ENCODE results near the gene TNFRSF8.

DNA sequence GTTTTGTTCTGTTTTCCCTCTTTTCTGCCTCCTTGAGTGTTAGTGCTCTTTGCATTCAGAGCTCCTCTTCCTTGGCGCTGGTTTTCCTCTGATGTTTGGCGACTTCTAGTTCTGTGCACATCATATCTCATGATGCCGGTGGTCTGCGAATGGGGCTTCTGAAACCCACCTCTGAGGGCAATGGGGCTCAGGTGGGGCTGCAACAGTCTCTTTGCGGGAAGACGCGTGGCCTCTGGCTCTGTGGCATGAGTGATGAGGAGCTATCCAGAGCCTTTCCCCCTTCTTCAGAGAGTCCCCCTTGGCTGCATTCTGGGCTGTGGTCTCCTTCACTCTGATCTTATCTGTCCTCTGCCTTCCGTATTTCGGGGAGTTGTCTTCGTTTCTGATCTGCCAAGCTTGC lies 39.0 kb downstream of the TNFRSF8 start:
- TF ChIP-seq, protein P1, sequence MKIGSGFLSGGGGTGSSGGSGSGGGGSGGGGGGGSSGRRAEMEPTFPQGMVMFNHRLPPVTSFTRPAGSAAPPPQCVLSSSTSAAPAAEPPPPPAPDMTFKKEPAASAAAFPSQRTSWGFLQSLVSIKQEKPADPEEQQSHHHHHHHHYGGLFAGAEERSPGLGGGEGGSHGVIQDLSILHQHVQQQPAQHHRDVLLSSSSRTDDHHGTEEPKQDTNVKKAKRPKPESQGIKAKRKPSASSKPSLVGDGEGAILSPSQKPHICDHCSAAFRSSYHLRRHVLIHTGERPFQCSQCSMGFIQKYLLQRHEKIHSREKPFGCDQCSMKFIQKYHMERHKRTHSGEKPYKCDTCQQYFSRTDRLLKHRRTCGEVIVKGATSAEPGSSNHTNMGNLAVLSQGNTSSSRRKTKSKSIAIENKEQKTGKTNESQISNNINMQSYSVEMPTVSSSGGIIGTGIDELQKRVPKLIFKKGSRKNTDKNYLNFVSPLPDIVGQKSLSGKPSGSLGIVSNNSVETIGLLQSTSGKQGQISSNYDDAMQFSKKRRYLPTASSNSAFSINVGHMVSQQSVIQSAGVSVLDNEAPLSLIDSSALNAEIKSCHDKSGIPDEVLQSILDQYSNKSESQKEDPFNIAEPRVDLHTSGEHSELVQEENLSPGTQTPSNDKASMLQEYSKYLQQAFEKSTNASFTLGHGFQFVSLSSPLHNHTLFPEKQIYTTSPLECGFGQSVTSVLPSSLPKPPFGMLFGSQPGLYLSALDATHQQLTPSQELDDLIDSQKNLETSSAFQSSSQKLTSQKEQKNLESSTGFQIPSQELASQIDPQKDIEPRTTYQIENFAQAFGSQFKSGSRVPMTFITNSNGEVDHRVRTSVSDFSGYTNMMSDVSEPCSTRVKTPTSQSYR (CRISPR knock-in tag; IDR thresholded peaks at IDR 0.05): no peak
- TF ChIP-seq, protein P2, sequence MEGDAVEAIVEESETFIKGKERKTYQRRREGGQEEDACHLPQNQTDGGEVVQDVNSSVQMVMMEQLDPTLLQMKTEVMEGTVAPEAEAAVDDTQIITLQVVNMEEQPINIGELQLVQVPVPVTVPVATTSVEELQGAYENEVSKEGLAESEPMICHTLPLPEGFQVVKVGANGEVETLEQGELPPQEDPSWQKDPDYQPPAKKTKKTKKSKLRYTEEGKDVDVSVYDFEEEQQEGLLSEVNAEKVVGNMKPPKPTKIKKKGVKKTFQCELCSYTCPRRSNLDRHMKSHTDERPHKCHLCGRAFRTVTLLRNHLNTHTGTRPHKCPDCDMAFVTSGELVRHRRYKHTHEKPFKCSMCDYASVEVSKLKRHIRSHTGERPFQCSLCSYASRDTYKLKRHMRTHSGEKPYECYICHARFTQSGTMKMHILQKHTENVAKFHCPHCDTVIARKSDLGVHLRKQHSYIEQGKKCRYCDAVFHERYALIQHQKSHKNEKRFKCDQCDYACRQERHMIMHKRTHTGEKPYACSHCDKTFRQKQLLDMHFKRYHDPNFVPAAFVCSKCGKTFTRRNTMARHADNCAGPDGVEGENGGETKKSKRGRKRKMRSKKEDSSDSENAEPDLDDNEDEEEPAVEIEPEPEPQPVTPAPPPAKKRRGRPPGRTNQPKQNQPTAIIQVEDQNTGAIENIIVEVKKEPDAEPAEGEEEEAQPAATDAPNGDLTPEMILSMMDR (IDR thresholded peaks at IDR 0.05): no peak
- TF ChIP-seq E2F5 (CRISPR knock-in tag; IDR thresholded peaks at IDR 0.05) (no peak), TCF7 (CRISPR knock-in tag; IDR thresholded peaks at IDR 0.05; ENCODE audit: low read depth) (no peak), ATF3 (CRISPR knock-in tag; conservative IDR thresholded peaks at IDR 0.05) (no peak), NR1H2 (CRISPR knock-in tag; IDR thresholded peaks at IDR 0.05) (no peak), CREB1 (CRISPR knock-in tag; IDR thresholded peaks at IDR 0.05) (no peak), KAT7 (CRISPR knock-in tag; IDR thresholded peaks at IDR 0.05; ENCODE audit: borderline replicate concordance) (no peak), ATF1 (CRISPR knock-in tag; IDR thresholded peaks at IDR 0.05) (no peak), GABPB1 (CRISPR knock-in tag; IDR thresholded peaks at IDR 0.05) (no peak)
- TF ChIP-seq, protein P3, sequence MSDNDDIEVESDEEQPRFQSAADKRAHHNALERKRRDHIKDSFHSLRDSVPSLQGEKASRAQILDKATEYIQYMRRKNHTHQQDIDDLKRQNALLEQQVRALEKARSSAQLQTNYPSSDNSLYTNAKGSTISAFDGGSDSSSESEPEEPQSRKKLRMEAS (CRISPR knock-in tag; IDR thresholded peaks at IDR 0.05): no peak
- TF ChIP-seq, protein P4, sequence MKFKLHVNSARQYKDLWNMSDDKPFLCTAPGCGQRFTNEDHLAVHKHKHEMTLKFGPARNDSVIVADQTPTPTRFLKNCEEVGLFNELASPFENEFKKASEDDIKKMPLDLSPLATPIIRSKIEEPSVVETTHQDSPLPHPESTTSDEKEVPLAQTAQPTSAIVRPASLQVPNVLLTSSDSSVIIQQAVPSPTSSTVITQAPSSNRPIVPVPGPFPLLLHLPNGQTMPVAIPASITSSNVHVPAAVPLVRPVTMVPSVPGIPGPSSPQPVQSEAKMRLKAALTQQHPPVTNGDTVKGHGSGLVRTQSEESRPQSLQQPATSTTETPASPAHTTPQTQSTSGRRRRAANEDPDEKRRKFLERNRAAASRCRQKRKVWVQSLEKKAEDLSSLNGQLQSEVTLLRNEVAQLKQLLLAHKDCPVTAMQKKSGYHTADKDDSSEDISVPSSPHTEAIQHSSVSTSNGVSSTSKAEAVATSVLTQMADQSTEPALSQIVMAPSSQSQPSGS (CRISPR knock-in tag; IDR thresholded peaks at IDR 0.05; ENCODE audit: borderline replicate concordance, low read depth): no peak
- TF ChIP-seq, protein P5, sequence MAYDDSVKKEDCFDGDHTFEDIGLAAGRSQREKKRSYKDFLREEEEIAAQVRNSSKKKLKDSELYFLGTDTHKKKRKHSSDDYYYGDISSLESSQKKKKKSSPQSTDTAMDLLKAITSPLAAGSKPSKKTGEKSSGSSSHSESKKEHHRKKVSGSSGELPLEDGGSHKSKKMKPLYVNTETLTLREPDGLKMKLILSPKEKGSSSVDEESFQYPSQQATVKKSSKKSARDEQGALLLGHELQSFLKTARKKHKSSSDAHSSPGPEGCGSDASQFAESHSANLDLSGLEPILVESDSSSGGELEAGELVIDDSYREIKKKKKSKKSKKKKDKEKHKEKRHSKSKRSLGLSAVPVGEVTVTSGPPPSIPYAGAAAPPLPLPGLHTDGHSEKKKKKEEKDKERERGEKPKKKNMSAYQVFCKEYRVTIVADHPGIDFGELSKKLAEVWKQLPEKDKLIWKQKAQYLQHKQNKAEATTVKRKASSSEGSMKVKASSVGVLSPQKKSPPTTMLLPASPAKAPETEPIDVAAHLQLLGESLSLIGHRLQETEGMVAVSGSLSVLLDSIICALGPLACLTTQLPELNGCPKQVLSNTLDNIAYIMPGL (CRISPR knock-in tag; IDR thresholded peaks at IDR 0.05): no peak
